ENCODE results near the gene VCL.
"Not testable (repeated sequence)": the region's sequence is repeated elsewhere in the genome, so short reads cannot be mapped to it uniquely, and the experiment has no call there.

The VCL gene

DNA sequence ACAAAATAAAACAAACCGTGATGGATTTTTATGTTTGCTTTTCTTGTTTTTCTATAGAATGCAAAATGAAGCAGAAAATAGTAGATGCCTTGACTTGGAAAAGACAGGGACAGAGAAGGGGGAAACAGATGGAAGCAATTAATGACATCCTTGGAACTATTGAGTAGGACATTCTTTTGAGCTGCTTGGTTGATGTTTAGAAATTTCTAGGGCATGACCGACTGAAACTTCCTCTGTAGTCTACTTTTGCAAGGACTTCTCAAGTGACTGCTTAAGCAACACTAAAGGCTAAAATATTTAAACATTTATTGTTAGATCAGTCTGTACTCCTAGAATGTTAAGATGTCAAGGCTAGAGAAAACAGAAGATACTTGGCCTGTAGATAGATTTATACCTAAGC, 49.4 kb downstream of the VCL start:
- no peak for DNase-seq

DNA sequence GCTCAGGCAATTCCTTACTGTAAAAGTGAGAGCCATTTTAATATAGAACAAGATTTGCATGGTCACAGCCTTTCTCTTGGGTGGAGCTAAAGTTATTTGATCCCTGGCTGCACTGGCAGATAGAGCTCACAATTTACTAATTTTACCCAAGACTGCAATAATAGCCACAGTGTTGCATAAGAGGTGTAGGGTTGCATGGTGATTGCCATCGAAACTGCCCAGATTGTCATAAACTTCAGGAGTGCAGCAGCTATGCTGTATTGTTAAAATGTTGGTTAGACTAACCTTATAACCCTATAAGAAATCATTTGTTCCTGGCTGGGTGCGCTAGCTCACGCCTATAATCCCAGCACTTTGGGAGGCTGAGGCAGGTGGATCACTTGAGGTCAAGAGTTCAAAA, 50.0 kb downstream of the VCL start:
- no peak for DNase-seq

DNA sequence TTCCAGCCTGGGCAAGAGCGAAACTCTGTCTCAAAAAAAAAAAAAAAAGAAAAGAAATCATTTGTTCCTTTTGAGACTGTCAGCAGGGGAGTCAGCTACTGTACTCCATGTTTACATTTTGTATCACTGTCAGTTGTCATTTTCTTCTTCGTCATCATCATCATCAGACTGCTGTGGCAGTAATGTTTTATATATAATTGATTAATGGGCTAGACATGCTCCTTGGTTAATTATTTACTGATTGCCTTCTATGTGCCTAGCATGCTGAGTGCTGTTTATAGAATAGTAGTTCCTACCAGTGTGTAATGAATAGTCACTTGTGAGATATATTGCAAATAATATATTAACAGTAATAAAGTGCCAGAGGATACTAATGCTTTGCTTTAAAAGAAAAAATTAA, 50.5 kb downstream of the VCL start:
- no peak for DNase-seq

GRCh38 chr10:74049955-74050354, 52.0 kb downstream of the VCL start:
- no peak for DNase-seq

DNA sequence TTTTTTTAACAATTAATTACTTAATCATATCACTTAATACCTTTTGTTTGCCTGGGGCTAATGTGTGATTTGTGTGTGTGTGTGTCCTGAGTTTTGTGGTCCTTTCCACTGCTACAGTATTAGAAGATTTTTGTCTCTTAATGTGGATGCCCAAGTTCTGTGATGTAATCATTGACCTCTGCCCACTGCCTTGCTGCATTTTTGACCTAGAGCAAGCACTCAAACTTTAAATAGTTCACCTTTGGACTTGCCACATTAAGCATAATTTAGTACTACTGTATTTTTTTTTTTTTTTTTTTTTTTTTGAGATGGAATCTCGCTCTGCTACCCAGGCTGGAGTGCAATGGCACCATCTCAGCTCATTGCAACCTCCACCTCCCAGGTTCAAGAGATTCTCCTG, 52.7 kb downstream of the VCL start:
- no peak for DNase-seq

GRCh38 chr10:74051736-74052342, 53.9 kb downstream of the VCL start:
- DNase-seq = no peak

GRCh38 chr10:74052994-74053393, 55.1 kb downstream of the VCL start:
- no peak for DNase-seq

DNA sequence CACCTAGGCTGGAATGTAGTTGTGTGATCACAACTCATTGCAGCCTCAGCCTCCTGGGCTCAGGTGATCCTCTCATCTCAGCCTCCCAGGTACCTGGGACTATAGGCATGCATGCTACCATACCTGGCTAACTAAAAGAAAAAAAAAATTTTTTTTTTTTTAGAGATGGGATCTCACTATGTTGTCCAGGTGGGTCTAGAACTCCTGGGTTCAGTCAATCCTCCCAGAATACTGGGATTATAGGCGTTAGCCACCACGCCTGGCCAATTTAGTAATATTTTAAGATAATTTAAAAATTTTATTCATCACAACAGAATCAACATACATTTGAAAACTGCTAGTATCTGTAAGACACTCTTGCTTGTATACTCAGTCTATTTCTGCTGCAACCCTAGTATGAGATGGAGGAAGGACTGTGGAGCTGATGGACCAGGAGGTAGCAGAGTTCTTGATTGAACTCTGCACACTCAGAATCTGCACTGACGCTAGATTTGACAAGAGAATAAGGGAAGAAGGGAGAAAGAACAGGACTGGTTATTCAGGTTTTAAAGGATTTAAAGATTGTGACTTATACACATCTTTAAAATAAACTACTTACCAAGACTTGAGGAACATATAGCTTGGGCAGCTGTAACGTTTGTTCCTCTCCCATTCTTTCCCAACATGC, 57.6 kb downstream of the VCL start:
- DNase-seq = no peak

- DNase-seq = no peak
Measured at GRCh38 chr10:74056050-74056818, 58.3 kb downstream of the VCL start.

DNA sequence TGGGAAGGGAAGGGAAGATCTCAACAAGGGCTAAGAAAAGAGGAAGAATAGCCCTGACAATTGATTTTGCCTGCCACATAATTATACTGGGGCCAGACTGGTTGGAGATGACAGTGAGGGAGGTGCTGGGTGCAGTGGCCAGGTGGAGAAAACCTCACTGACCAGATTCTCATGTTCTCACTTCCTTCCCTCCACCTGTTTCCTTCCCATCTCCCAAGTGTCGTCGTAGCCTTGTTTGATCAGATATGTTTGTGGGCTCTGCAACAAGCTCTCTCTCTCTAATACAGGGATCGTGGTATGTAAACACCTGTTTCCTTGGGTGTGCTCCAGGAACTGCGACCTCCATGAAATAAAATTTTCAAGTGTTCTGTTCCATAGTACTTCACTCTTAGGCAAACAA, 60.2 kb downstream of the VCL start:
- peak; percentile 84 for DNase-seq

GRCh38 chr10:74058658-74059057, 60.7 kb downstream of the VCL start:
- peak; percentile 75 for DNase-seq

DNA sequence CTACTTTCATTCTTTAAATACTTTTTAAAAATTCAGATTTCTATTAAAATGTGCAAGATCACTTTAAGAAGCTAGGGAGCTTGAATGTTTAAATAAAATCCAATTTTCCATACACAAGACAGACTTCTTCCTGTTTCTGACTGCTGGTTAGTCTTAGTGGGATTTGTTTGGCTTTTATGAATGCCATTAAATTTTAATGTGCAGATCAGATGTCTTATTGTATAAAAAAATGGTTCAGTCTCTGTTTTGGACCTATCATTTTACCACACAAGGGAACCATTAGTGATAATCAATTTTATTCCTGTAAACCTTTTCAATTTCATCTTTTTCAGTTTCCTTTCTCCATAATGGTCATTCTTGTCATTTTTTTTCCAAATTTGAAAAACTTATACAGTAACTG, 63.2 kb downstream of the VCL start:
- peak; percentile 24 for DNase-seq

DNA sequence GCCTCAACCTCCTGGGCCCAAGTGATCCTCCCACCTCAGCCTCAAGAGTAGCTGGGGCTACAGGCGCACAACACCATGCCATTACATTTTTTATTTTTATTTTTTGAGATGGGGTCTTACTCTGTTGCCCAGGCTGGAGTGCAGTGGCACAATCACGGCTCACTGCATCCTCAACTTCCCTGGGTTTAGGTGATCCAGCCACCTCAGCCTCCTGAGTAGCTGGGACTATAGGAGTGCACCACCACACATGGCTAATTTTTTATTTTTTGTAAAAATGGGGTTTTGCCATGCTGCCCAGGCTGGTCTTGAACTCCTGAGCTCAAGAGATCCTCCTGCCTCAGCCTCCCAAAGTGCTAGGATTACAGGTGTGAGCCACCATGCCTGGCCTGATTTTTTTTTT, 64.1 kb downstream of the VCL start:
- DNase-seq = not testable (repeated sequence)

DNA sequence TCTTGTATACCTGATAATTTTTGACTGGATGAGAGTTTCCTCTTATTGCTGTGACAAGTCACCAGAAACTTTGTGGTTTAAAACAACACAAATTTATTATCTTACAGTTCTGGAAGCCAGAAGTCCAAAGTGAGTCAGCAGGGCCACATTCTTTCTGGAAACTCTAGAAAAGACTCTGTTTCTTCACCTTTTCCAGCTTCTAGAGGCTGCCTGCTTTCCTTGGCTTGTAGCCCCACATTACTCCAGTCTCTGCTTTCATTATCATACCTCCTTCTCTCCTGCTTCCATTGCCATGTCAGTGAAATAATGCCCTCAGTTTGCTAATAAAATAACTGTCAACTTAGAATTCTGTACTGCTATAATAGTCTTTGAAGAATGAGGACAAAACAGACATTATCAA, 65.3 kb downstream of the VCL start:
- DNase-seq = no peak

- DNase-seq = peak; percentile 52
Measured at GRCh38 chr10:74067373-74068352, 69.7 kb downstream of the VCL start.

DNA sequence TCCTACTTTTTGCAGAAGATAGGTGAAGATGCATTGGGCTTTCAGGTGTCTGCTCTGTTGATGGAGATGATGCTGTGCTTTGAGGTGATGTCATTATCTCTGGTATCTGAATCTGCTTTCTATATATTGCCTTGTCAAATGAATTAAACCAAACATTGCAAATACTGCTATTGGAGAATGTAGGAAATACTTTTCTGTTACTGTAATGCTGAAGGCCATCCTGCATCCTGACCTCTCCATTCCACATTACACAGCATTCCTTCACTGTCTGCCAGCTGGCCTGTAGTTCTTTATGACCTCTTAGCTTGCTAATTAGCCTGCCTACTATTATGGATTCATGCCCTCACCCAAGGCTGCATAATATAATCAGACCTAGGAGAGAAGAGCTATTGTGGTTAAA, 73.2 kb downstream of the VCL start:
- DNase-seq = no peak

- DNase-seq = no peak
Measured at GRCh38 chr10:74072503-74072902, 74.6 kb downstream of the VCL start.

DNA sequence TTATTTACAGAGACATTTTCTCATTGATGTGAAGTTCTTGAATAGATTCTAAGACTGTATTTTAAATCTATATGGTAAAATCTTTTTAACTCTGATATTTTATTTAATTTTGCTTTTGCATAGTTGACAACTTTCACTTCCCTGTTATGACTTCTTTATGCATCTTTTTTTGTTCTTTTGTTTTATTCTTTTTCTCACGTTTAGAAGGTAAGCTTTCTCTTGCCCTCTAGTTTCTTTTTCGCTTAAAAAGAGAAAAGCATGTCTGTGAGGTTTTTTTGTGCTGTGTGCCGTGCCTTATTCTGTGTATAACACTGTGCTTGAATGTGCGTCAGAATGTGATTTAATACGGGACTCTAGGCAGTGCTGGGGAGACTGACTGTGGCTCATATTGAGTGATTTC, 78.0 kb downstream of the VCL start:
- DNase-seq = no peak

- no peak for DNase-seq
Measured at GRCh38 chr10:74076961-74077360, 79.0 kb downstream of the VCL start.

DNA sequence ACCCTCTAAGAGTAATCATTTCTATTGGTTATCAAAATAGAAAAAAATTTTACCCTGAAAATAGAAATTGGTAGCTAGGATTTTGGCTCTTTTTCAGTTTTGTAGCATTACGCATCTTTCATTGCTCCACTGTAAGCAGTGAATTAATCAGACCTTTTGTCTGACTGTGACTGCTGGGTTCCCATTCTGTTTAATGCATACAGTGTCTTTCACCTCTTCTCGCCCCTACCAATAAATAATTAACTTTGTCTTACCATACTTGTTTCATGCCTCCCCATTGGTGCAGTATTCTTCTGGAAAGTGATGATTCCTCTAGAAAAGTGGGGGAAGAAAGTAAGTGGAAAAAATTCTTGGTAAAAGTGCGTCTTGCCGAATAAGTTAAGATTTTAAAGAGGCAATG, 79.5 kb downstream of the VCL start:
- DNase-seq = no peak

- no peak for DNase-seq
Measured at GRCh38 chr10:74078037-74078436, 80.1 kb downstream of the VCL start.

GRCh38 chr10:74079028-74079935, 81.4 kb downstream of the VCL start:
- DNase-seq = no peak
